Measurements from ENCODE around the gene ACAP2. TPM values are rescaled to one million over a fixed set of nuclear protein-coding genes. Genes with fewer than 3 reads are reported as not detected.
"Not testable (repeated sequence)": the region's sequence is repeated elsewhere in the genome, so short reads cannot be mapped to it uniquely, and the experiment has no call there.

ACAP2 gene
- total and polyA plus RNA-seq, 4 donors: 4.5 to 28.5 (median 23.3) TPM

GRCh38 chr3:195475614-195476013, 32.8 kb upstream of the ACAP2 start (continued):
- TF ChIP-seq, protein P1, sequence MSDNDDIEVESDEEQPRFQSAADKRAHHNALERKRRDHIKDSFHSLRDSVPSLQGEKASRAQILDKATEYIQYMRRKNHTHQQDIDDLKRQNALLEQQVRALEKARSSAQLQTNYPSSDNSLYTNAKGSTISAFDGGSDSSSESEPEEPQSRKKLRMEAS (IDR thresholded peaks at IDR 0.05): no peak
- TF ChIP-seq, protein P2, sequence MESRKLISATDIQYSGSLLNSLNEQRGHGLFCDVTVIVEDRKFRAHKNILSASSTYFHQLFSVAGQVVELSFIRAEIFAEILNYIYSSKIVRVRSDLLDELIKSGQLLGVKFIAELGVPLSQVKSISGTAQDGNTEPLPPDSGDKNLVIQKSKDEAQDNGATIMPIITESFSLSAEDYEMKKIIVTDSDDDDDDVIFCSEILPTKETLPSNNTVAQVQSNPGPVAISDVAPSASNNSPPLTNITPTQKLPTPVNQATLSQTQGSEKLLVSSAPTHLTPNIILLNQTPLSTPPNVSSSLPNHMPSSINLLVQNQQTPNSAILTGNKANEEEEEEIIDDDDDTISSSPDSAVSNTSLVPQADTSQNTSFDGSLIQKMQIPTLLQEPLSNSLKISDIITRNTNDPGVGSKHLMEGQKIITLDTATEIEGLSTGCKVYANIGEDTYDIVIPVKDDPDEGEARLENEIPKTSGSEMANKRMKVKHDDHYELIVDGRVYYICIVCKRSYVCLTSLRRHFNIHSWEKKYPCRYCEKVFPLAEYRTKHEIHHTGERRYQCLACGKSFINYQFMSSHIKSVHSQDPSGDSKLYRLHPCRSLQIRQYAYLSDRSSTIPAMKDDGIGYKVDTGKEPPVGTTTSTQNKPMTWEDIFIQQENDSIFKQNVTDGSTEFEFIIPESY (IDR thresholded peaks at IDR 0.05): no peak
- no peak for TF ChIP-seq CTCF (IDR thresholded peaks at IDR 0.05; ENCODE audit: low read depth, low read length, missing input control)
- TF ChIP-seq SP1 (IDR thresholded peaks at IDR 0.05): no peak
- TF ChIP-seq FOXA2 (IDR thresholded peaks at IDR 0.05): no peak
- TF ChIP-seq YY1 (IDR thresholded peaks at IDR 0.05): no peak
- TF ChIP-seq NR2F2 (IDR thresholded peaks at IDR 0.05): no peak
- TF ChIP-seq RXRA (IDR thresholded peaks at IDR 0.05): no peak

DNA sequence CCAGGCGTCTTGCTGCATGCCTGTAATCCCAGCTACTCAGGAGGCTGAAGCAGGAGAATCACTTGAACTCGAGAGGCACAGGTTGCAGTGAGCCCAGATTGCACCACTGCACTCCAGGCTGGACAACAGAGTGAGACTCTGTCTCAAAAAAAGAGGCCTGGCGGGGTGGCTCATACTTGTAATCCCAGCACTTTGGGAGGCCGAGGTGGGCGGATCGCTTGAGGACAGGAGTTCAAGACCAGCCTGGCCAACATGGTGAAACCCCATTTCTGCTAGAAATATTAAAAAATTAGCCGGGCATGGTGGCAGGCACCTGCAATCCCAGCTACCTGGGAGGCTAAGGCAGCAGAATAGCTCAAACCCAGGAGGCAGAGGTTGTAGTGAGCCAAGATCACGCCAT, 32.3 kb upstream of the ACAP2 start:
- not testable (repeated sequence) for H3K27me3 ChIP-seq (ENCODE audit: control insufficient read depth in 4 of 4, insufficient read depth in 4 of 4, low read length in 3 of 4); H3K4me1 ChIP-seq (ENCODE audit: control insufficient read depth in 4 of 4, insufficient read depth in 4 of 4, low read length in 3 of 4); H3K27ac ChIP-seq (ENCODE audit: low read depth in 1 of 2, low read length in 2 of 2); H3K9me3 ChIP-seq (ENCODE audit: control insufficient read depth in 4 of 4, low read length in 3 of 4); H3K36me3 ChIP-seq (ENCODE audit: control insufficient read depth in 4 of 4, insufficient read depth in 3 of 4, low read depth in 1 of 4, low read length in 3 of 4); DNase-seq (ENCODE audit: low spot score); H3K4me3 ChIP-seq (ENCODE audit: low read depth in 1 of 3, low read length in 3 of 3); H3K9ac ChIP-seq (ENCODE audit: low read depth in 1 of 2, low read length in 2 of 2)
- 84% methylated on average over 8 of the region's 8 CpGs for WGBS

- Histone ChIP-seq H3K27me3 (ENCODE audit: control insufficient read depth in 4 of 4, insufficient read depth in 4 of 4, low read length in 3 of 4) (no peaks in the 10 kb centered on the region), H3K4me1 (ENCODE audit: control insufficient read depth in 4 of 4, insufficient read depth in 4 of 4, low read length in 3 of 4) (no peaks in the 10 kb centered on the region), H3K27ac (ENCODE audit: low read depth in 1 of 2, low read length in 2 of 2) (no peak overlapping the region), H3K9ac (ENCODE audit: low read depth in 1 of 2, low read length in 2 of 2) (no peak overlapping the region), H3K4me3 (ENCODE audit: low read depth in 1 of 3, low read length in 3 of 3) (no peak overlapping the region), H3K36me3 (ENCODE audit: control insufficient read depth in 4 of 4, insufficient read depth in 3 of 4, low read depth in 1 of 4, low read length in 3 of 4) (no peaks in the 10 kb centered on the region), H3K9me3 (ENCODE audit: control insufficient read depth in 4 of 4, low read length in 3 of 4) (no peaks in the 10 kb centered on the region)
- TF ChIP-seq HNF4G (IDR thresholded peaks at IDR 0.05): no peak
- no peak for TF ChIP-seq CTCF (IDR thresholded peaks at IDR 0.05; ENCODE audit: low read depth, low read length, missing input control)
- no peak for TF ChIP-seq RAD21 (IDR thresholded peaks at IDR 0.05)
- no peak for DNase-seq (ENCODE audit: low spot score)
- 91% methylated on average over 4 of the region's 4 CpGs for WGBS
Measured at GRCh38 chr3:195468841-195469240, 26.0 kb upstream of the ACAP2 start.

DNA sequence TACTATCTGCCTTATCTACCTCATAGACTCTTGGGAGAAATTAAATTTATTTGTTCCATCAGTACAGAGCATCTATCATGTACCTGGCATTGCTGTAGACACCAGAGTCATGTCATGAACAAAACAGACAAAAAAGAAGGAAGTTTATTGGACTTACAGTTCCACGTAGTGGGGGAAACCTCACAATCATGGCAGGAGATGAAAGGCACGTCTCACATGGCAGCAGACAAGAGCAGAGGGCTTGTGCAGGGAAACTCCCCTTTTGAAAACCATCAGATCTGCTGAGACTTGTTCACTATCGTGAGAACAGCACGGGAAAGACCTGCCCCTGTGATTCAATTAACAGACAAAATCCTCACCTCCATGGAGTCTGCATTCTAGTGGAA, 25.6 kb upstream of the ACAP2 start:
- no peak for TF ChIP-seq ATF3 (IDR thresholded peaks at IDR 0.05)
- no peak for TF ChIP-seq CTCF (IDR thresholded peaks at IDR 0.05; ENCODE audit: low read depth, low read length, missing input control)
- TF ChIP-seq JUND (IDR thresholded peaks at IDR 0.05): no peak
- TF ChIP-seq, protein P2 (IDR thresholded peaks at IDR 0.05): no peak
- no peak for TF ChIP-seq RXRA (IDR thresholded peaks at IDR 0.05)
- H3K9ac ChIP-seq (ENCODE audit: low read depth in 1 of 2, low read length in 2 of 2): no peak overlapping the region
- 70% methylated on average over 4 of the region's 4 CpGs for WGBS
- H3K9me3 ChIP-seq (ENCODE audit: control insufficient read depth in 4 of 4, low read length in 3 of 4): no peaks in the 10 kb centered on the region
- H3K36me3 ChIP-seq (ENCODE audit: control insufficient read depth in 4 of 4, insufficient read depth in 3 of 4, low read depth in 1 of 4, low read length in 3 of 4): no peaks in the 10 kb centered on the region
- H3K27ac ChIP-seq (ENCODE audit: low read depth in 1 of 2, low read length in 2 of 2): no peak overlapping the region
- H3K4me3 ChIP-seq (ENCODE audit: low read depth in 1 of 3, low read length in 3 of 3): no peak overlapping the region
- DNase-seq (ENCODE audit: low spot score): no peak
- H3K27me3 ChIP-seq (ENCODE audit: control insufficient read depth in 4 of 4, insufficient read depth in 4 of 4, low read length in 3 of 4): no peaks in the 10 kb centered on the region
- no peaks in the 10 kb centered on the region for H3K4me1 ChIP-seq (ENCODE audit: control insufficient read depth in 4 of 4, insufficient read depth in 4 of 4, low read length in 3 of 4)

Measured in liver (tissue), 9 donors.